OCI-LY1 (cell line): ENCODE data around the gene RPL22L1.

Experiments
- CTCF ChIP-seq: fragments of 200-600 bp; sonication (generic), shearing (Covaris generic); IDR thresholded peaks from 2 replicates; pipeline ENCODE4 v1.5.1; 2017; ENCODE audit warnings: mild to moderate bottlenecking, antibody characterized with exemption, low read length, moderate library complexity, mixed read lengths
- EZH2 ChIP-seq: fragments of 200-600 bp; sonication (generic), shearing (Covaris generic); IDR thresholded peaks from 2 replicates; pipeline ENCODE4 v1.8.0; 2017; ENCODE audit warnings: borderline replicate concordance, mixed run types, mild to moderate bottlenecking, antibody characterized with exemption, low read length, moderate library complexity, mixed read lengths

DNA sequence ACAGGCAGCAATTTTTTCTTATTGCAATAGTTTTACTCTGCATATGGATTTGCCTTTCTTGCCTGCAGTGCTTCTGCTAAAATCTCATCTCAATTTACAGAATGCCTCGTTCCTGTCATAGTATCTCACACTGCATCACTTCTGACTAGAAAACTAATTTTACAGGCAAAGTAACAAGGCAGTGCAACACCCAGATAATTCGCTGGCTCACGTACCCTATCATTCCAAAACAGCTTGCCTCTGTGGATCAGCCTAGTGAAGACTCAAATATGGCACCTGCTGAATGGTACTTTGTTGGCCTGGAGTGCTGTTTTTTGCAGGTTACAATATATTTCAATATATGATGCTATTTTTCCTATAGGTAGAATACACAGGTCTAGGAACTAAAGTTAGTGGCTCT, 33.1 kb upstream of the RPL22L1 start:
- no peak for TF ChIP-seq CTCF
- TF ChIP-seq EZH2: no peak
